ENCODE results near the gene CRIP3. TPM values are rescaled to one million over a fixed set of nuclear protein-coding genes. Genes with fewer than 3 reads are reported as not detected.

Gene CRIP3
- total and polyA plus RNA-seq, 2 of the 4 experiments (the other 2 are of a cell fraction): not detected

DNA sequence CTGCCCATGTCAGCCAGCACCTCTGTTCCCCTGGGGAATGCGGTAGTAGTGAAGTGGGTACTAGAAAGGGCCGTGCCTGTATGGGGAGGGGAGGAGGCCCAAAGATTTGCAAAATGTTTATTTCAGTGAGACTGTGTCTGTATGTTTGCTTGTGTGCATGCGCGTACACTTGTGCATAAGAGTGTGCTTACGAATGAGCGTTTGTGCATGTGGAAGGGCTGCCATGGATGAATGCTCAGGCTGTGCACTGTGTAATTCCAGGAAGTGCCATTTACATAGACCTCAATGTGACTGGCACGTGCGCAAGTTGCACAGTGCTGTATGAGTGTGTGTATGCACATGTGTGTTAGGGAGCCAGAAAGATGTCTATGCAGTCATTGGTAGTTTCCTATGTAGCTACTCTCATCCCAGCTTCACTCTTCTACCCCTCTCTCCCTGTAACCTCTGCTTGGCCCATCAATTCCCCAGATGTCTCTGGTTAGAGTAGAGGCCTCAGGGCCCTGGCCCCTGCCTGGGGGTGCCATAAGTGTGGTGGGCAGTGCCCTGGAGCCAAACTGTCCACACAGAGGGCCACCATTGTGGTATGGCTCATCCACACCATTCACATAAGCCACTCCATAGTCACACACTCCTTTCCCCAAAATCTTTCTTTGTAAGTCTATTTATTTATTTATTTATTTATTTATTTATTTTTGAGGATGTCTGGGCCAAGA is 37.4 kb downstream of the CRIP3 start:
- WGBS, 2 experiments (ENCODE audit: extremely low coverage in 2 of 2, insufficient read length in 1 of 2): 86% methylated on average over 5 of the region's 8 CpGs; no CpG with 5 or more reads in 1 of the 2 experiments
- no peak for ATAC-seq (ENCODE audit: low read depth)
- H4K5ac ChIP-seq (ENCODE audit: low read depth, low read length): no peak overlapping the region
- peaks cover 76% of the 10 kb centered on the region for H3K27me3 ChIP-seq (ENCODE audit: control insufficient read depth, insufficient read depth, low read length)
- no peak overlapping the region for H3K4me2 ChIP-seq (ENCODE audit: low read depth, low read length)
- no peak overlapping the region for H3K14ac ChIP-seq (replicated peaks; ENCODE audit: low read depth, low read length)
- no peak overlapping the region for H2AK5ac ChIP-seq (ENCODE audit: low read depth, low read length)
- no TSS peak for BruUV-seq (replicated peaks)
- H3K23ac ChIP-seq (ENCODE audit: low read depth, low read length): no peak overlapping the region
- H3K4me3 ChIP-seq (ENCODE audit: insufficient read depth, low read depth, low read length): no peak overlapping the region
- no peaks in the 10 kb centered on the region; the same call in 1 of the 2 replicates for H4K20me1 ChIP-seq (ENCODE audit: insufficient read depth, low read length)
- in situ Hi-C loops (cut with MboI; ENCODE audit: low sequenced_read_pairs): no loop called here
- H3K27ac ChIP-seq (ENCODE audit: insufficient read depth, low read length): no peak overlapping the region
- no peaks in the 10 kb centered on the region for H3K9me3 ChIP-seq (ENCODE audit: control insufficient read depth, insufficient read depth, low read length)
- H2BK20ac ChIP-seq (ENCODE audit: low read depth, low read length): no peak overlapping the region
- H2BK15ac ChIP-seq (ENCODE audit: low read depth, low read length): no peak overlapping the region
- no peak overlapping the region for H2AFZ ChIP-seq (replicated peaks; ENCODE audit: low read length, poor library complexity)
- H2BK120ac ChIP-seq (ENCODE audit: low read depth, low read length): no peak overlapping the region
- intact Hi-C loops (cut with micrococcal nuclease): no loop called here
- TF ChIP-seq BHLHE40 (IDR thresholded peaks at IDR 0.05; ENCODE audit: low read depth, low read length): no peak
- no peak for DNase-seq
- no peak overlapping the region for H2AK9ac ChIP-seq (replicated peaks; ENCODE audit: low read depth, low read length, poor library complexity)
- ChIA-PET POLR2A (ENCODE audit: unreplicated experiment) (no interaction called here), CTCF (no interaction called here)
- no peak overlapping the region for H4K91ac ChIP-seq (ENCODE audit: insufficient read depth, low read depth, low read length)
- no peak overlapping the region for H4K8ac ChIP-seq (ENCODE audit: low read depth in 2 of 2, low read length in 2 of 2)
- dilution Hi-C loops (cut with HindIII; ENCODE audit: low sequenced_read_pairs, unreplicated experiment): no loop called here
- peaks cover 8% of the 10 kb centered on the region for H3K9me1 ChIP-seq (ENCODE audit: insufficient read depth, low read length)
- H3K79me1 ChIP-seq (ENCODE audit: low read depth in 1 of 2, low read length in 2 of 2): no peaks in the 10 kb centered on the region
- H3K18ac ChIP-seq (ENCODE audit: low read depth, low read length): no peak overlapping the region
- peaks cover 4% of the 10 kb centered on the region; the same call in 1 of the 2 replicates for H3K4me1 ChIP-seq (ENCODE audit: control insufficient read depth, insufficient read depth, low read length)
- no peak overlapping the region for H3K56ac ChIP-seq (ENCODE audit: extremely low read depth, insufficient read depth, low read length)
- H3K36me3 ChIP-seq (ENCODE audit: control insufficient read depth, insufficient read depth, low read length): no peaks in the 10 kb centered on the region
- no peak overlapping the region for H3K4ac ChIP-seq (ENCODE audit: low read depth, low read length)
- H2BK5ac ChIP-seq (ENCODE audit: low read depth, low read length, poor library complexity, severe bottlenecking): no peak overlapping the region
- H3K9ac ChIP-seq (ENCODE audit: low read depth, low read length): no peak overlapping the region

All from IMR-90 (cell line).